Stimulated activated naive CD8-positive, alpha-beta T cell treated with anti-CD3 and anti-CD28 coated beads, Interleukin-15, amount 100 ng/mL, for 72 hours (primary cell): ENCODE results near the gene MTOR.

ENCODE experiments used
- ATAC-seq: fragments of 150-1000 bp; cut with Tn5 transposase; 2 replicates; pipeline ENCODE4 v1.10.0; 2021; ENCODE audit warnings: mild to moderate bottlenecking, moderate library complexity
- DNase-seq, 2 donors: peaks; one replicate each; pipeline ENCODE4 v3.0.0; 2021 to 2022
- H3K27ac Mint-ChIP-seq, 2 donors: one replicate each; pipeline ENCODE4 v1.8.0; 2022; ENCODE audit warnings: mild to moderate bottlenecking in 2 of 2, mixed read lengths in 2 of 2, moderate library complexity in 2 of 2
- H3K27me3 Mint-ChIP-seq: one replicate; pipeline ENCODE4 v1.8.0; 2022; ENCODE audit warnings: mixed read lengths
- H3K4me1 Mint-ChIP-seq: one replicate; pipeline ENCODE4 v1.8.0; 2022; ENCODE audit warnings: mild to moderate bottlenecking, mixed read lengths
- H3K4me3 Mint-ChIP-seq, 2 donors: one replicate each; pipeline ENCODE4 v1.8.0; 2022; ENCODE audit warnings: mild to moderate bottlenecking in 2 of 2, mixed read lengths in 2 of 2, moderate library complexity in 1 of 2
- H3K9me3 Mint-ChIP-seq, 2 donors: one replicate each; pipeline ENCODE4 v1.8.0; 2022; ENCODE audit warnings: mixed read lengths in 2 of 2

Gene MTOR

GRCh38 chr1:11266268-11267074 lies 4.1 kb upstream of the MTOR start:
- no peak overlapping the region for H3K4me3 Mint-ChIP-seq
- H3K27me3 Mint-ChIP-seq: no peaks in the 10 kb centered on the region
- H3K9me3 Mint-ChIP-seq: no peaks in the 10 kb centered on the region
- ATAC-seq (no peak), DNase-seq (no peak)
- H3K4me1 Mint-ChIP-seq: peaks cover 9% of the 10 kb centered on the region
- no peak overlapping the region for H3K27ac Mint-ChIP-seq

- ATAC-seq: no peak
- Mint-ChIP-seq H3K4me3 (no peak overlapping the region), H3K27me3 (no peaks in the 10 kb centered on the region), H3K27ac (no peak overlapping the region), H3K9me3 (no peaks in the 10 kb centered on the region), H3K4me1 (peaks cover 12% of the 10 kb centered on the region)
- DNase-seq: no peak
Observed at GRCh38 chr1:11256299-11256698, 6.1 kb downstream of the MTOR start.

- DNase-seq (no peak), ATAC-seq (no peak)
- no peak overlapping the region for H3K4me3 Mint-ChIP-seq
- no peaks in the 10 kb centered on the region for H3K4me1 Mint-ChIP-seq
- H3K9me3 Mint-ChIP-seq: no peaks in the 10 kb centered on the region
- H3K27ac Mint-ChIP-seq: no peak overlapping the region
- H3K27me3 Mint-ChIP-seq: no peaks in the 10 kb centered on the region
Observed at GRCh38 chr1:11253226-11253625, 9.1 kb downstream of the MTOR start.

- Mint-ChIP-seq H3K9me3 (no peaks in the 10 kb centered on the region), H3K27me3 (no peaks in the 10 kb centered on the region), H3K4me3 (no peak overlapping the region), H3K4me1 (no peaks in the 10 kb centered on the region), H3K27ac (no peak overlapping the region)
- DNase-seq: no peak
- ATAC-seq: no peak
Observed at GRCh38 chr1:11252538-11252937, 9.8 kb downstream of the MTOR start.

GRCh38 chr1:11248169-11248568 lies 14.2 kb downstream of the MTOR start:
- no peak for ATAC-seq

GRCh38 chr1:11245904-11246719 lies 16.2 kb downstream of the MTOR start:
- no peak for DNase-seq
- Mint-ChIP-seq H3K9me3 (no peaks in the 10 kb centered on the region), H3K4me3 (no peak overlapping the region), H3K4me1 (no peaks in the 10 kb centered on the region), H3K27me3 (no peaks in the 10 kb centered on the region), H3K27ac (peak overlapping the region in 1 of 2 donors; percentile 90)
- no peak for ATAC-seq

More at GRCh38 chr1:11248169-11248568, 14.2 kb downstream of the MTOR start:
- H3K27me3 Mint-ChIP-seq: no peaks in the 10 kb centered on the region
- H3K9me3 Mint-ChIP-seq: no peaks in the 10 kb centered on the region
- no peaks in the 10 kb centered on the region for H3K4me1 Mint-ChIP-seq
- no peak overlapping the region for H3K4me3 Mint-ChIP-seq
- no peak overlapping the region for H3K27ac Mint-ChIP-seq
- no peak for DNase-seq

GRCh38 chr1:11245248-11245647 lies 17.1 kb downstream of the MTOR start:
- no peak for DNase-seq
- H3K27ac Mint-ChIP-seq: peak overlapping the region in 1 of 2 donors; percentile 82
- H3K9me3 Mint-ChIP-seq: no peaks in the 10 kb centered on the region
- no peaks in the 10 kb centered on the region for H3K27me3 Mint-ChIP-seq
- H3K4me3 Mint-ChIP-seq: no peak overlapping the region
- no peaks in the 10 kb centered on the region for H3K4me1 Mint-ChIP-seq
- ATAC-seq: no peak

- H3K9me3 Mint-ChIP-seq: no peaks in the 10 kb centered on the region
- peaks cover 5% of the 10 kb centered on the region for H3K4me1 Mint-ChIP-seq
- no peak overlapping the region for H3K4me3 Mint-ChIP-seq
- ATAC-seq (no peak), DNase-seq (no peak)
- H3K27ac Mint-ChIP-seq: no peak overlapping the region
- no peaks in the 10 kb centered on the region for H3K27me3 Mint-ChIP-seq
Observed at GRCh38 chr1:11238311-11238710, 24.0 kb downstream of the MTOR start.

- DNase-seq (no peak), ATAC-seq (no peak)
- Mint-ChIP-seq H3K27me3 (no peaks in the 10 kb centered on the region), H3K9me3 (no peaks in the 10 kb centered on the region), H3K27ac (no peak overlapping the region), H3K4me1 (peaks cover 5% of the 10 kb centered on the region), H3K4me3 (no peak overlapping the region)
Observed at GRCh38 chr1:11237356-11237755, 25.0 kb downstream of the MTOR start.

GRCh38 chr1:11233208-11233607 lies 29.1 kb downstream of the MTOR start:
- Mint-ChIP-seq H3K9me3 (no peaks in the 10 kb centered on the region), H3K27me3 (no peaks in the 10 kb centered on the region), H3K4me1 (peaks cover 5% of the 10 kb centered on the region), H3K27ac (peak overlapping the region in 1 of 2 donors; percentile 34), H3K4me3 (no peak overlapping the region)
- no peak for DNase-seq
- ATAC-seq: no peak

- Mint-ChIP-seq H3K27ac (peak overlapping the region in 1 of 2 donors; percentile 89), H3K9me3 (no peaks in the 10 kb centered on the region), H3K4me3 (no peak overlapping the region), H3K27me3 (no peaks in the 10 kb centered on the region), H3K4me1 (peaks cover 8% of the 10 kb centered on the region)
- DNase-seq (no peak), ATAC-seq (no peak)
Observed at GRCh38 chr1:11229203-11229602, 33.1 kb downstream of the MTOR start.

GRCh38 chr1:11227106-11228077 lies 35.0 kb downstream of the MTOR start:
- Mint-ChIP-seq H3K27me3 (no peaks in the 10 kb centered on the region), H3K27ac (peak overlapping the region; percentile 21 to 80), H3K4me1 (peaks cover 8% of the 10 kb centered on the region), H3K4me3 (no peak overlapping the region), H3K9me3 (no peaks in the 10 kb centered on the region)
- ATAC-seq (no peak), DNase-seq (no peak)

GRCh38 chr1:11216074-11216473 lies 46.3 kb downstream of the MTOR start:
- no peaks in the 10 kb centered on the region for H3K27me3 Mint-ChIP-seq
- ATAC-seq (no peak), DNase-seq (no peak)
- no peak overlapping the region for H3K4me3 Mint-ChIP-seq
- H3K4me1 Mint-ChIP-seq: no peaks in the 10 kb centered on the region
- H3K9me3 Mint-ChIP-seq: no peaks in the 10 kb centered on the region
- peak overlapping the region in 1 of 2 donors; percentile 52 for H3K27ac Mint-ChIP-seq

- H3K4me3 Mint-ChIP-seq: no peak overlapping the region
- H3K4me1 Mint-ChIP-seq: no peaks in the 10 kb centered on the region
- ATAC-seq (no peak), DNase-seq (no peak)
- no peaks in the 10 kb centered on the region for H3K9me3 Mint-ChIP-seq
- peak overlapping the region in 1 of 2 donors; percentile 52 for H3K27ac Mint-ChIP-seq
- H3K27me3 Mint-ChIP-seq: no peaks in the 10 kb centered on the region
Observed at GRCh38 chr1:11215381-11216005, 46.9 kb downstream of the MTOR start.
